ENCODE results near the gene C14orf119.

DNA sequence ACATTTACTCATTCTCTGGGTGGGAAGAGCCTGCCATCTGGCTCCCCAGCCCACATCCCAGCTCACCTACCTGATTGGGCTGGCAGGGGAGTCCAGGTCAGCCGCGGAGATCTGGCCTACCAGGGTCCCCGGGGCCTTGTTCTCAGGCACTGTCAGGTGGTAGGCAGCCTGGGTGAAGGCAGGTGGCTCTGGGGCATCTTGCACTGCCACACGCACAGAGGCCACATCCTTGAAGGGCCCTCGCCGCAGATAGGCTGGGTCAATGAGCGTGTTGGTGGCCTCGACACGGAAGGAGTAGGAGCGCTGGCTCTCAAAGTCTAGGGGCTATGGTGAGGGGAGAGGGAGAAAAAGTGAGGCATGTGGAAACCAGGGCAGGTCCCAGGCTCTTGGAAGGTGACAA, 41.9 kb upstream of the C14orf119 start:
- TF ChIP-seq FOXJ3 (CRISPR knock-in tag; IDR thresholded peaks at IDR 0.05; ENCODE audit: borderline replicate concordance) (no peak), TCF7 (CRISPR knock-in tag; IDR thresholded peaks at IDR 0.05; ENCODE audit: low read depth) (no peak), MYBL2 (CRISPR knock-in tag; IDR thresholded peaks at IDR 0.05) (no peak), ELF4 (CRISPR knock-in tag; IDR thresholded peaks at IDR 0.05; ENCODE audit: low read depth) (no peak), IRF2 (CRISPR knock-in tag; IDR thresholded peaks at IDR 0.05; ENCODE audit: borderline replicate concordance, low read depth) (no peak), SP1 (CRISPR knock-in tag; conservative IDR thresholded peaks at IDR 0.05) (no peak)
- TF ChIP-seq, protein P1, sequence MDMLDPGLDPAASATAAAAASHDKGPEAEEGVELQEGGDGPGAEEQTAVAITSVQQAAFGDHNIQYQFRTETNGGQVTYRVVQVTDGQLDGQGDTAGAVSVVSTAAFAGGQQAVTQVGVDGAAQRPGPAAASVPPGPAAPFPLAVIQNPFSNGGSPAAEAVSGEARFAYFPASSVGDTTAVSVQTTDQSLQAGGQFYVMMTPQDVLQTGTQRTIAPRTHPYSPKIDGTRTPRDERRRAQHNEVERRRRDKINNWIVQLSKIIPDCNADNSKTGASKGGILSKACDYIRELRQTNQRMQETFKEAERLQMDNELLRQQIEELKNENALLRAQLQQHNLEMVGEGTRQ (CRISPR knock-in tag; IDR thresholded peaks at IDR 0.05), result no peak
- TF ChIP-seq, protein P2, sequence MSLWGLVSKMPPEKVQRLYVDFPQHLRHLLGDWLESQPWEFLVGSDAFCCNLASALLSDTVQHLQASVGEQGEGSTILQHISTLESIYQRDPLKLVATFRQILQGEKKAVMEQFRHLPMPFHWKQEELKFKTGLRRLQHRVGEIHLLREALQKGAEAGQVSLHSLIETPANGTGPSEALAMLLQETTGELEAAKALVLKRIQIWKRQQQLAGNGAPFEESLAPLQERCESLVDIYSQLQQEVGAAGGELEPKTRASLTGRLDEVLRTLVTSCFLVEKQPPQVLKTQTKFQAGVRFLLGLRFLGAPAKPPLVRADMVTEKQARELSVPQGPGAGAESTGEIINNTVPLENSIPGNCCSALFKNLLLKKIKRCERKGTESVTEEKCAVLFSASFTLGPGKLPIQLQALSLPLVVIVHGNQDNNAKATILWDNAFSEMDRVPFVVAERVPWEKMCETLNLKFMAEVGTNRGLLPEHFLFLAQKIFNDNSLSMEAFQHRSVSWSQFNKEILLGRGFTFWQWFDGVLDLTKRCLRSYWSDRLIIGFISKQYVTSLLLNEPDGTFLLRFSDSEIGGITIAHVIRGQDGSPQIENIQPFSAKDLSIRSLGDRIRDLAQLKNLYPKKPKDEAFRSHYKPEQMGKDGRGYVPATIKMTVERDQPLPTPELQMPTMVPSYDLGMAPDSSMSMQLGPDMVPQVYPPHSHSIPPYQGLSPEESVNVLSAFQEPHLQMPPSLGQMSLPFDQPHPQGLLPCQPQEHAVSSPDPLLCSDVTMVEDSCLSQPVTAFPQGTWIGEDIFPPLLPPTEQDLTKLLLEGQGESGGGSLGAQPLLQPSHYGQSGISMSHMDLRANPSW (CRISPR knock-in tag; conservative IDR thresholded peaks at IDR 0.05; ENCODE audit: low read depth), result no peak
- TF ChIP-seq, protein P3, sequence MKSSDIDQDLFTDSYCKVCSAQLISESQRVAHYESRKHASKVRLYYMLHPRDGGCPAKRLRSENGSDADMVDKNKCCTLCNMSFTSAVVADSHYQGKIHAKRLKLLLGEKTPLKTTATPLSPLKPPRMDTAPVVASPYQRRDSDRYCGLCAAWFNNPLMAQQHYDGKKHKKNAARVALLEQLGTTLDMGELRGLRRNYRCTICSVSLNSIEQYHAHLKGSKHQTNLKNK (CRISPR knock-in tag; IDR thresholded peaks at IDR 0.05), result no peak
- TF ChIP-seq, protein P4, sequence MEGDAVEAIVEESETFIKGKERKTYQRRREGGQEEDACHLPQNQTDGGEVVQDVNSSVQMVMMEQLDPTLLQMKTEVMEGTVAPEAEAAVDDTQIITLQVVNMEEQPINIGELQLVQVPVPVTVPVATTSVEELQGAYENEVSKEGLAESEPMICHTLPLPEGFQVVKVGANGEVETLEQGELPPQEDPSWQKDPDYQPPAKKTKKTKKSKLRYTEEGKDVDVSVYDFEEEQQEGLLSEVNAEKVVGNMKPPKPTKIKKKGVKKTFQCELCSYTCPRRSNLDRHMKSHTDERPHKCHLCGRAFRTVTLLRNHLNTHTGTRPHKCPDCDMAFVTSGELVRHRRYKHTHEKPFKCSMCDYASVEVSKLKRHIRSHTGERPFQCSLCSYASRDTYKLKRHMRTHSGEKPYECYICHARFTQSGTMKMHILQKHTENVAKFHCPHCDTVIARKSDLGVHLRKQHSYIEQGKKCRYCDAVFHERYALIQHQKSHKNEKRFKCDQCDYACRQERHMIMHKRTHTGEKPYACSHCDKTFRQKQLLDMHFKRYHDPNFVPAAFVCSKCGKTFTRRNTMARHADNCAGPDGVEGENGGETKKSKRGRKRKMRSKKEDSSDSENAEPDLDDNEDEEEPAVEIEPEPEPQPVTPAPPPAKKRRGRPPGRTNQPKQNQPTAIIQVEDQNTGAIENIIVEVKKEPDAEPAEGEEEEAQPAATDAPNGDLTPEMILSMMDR (IDR thresholded peaks at IDR 0.05), result no peak

All from WTC11 (cell line).